Measurements from ENCODE around the gene FCRL3. TPM values are rescaled to one million over a fixed set of nuclear protein-coding genes. Genes with fewer than 3 reads are reported as not detected.

Gene FCRL3
- total RNA-seq, 4 donors from 2014 or later, result not detected

- WGBS, 2 donors, result 60 to 66% methylated on average over 2 of the region's 2 CpGs
- TF ChIP-seq CTCF (IDR thresholded peaks at IDR 0.05) (no peak), POLR2A (IDR thresholded peaks at IDR 0.05) (no peak)
- intact Hi-C loops (cut with DNase I; ENCODE audit: low total_unique reads), result no loop called here
- DNase-seq (ENCODE audit: low spot score in 2 of 2), result no peak
- no peak overlapping the region for H3K4me3 ChIP-seq (ENCODE audit: low read depth, poor library complexity, severe bottlenecking)
Measured at GRCh38 chr1:157725221-157725577, 24.6 kb upstream of the FCRL3 start.

- H3K4me3 ChIP-seq (ENCODE audit: low read depth, poor library complexity, severe bottlenecking), result no peak overlapping the region
- 61 to 70% methylated on average over 2 of the region's 2 CpGs for WGBS, 2 donors
- TF ChIP-seq CTCF (IDR thresholded peaks at IDR 0.05) (no peak), POLR2A (IDR thresholded peaks at IDR 0.05) (no peak)
- no peak for DNase-seq (ENCODE audit: low spot score in 2 of 2)
- intact Hi-C loops (cut with DNase I; ENCODE audit: low total_unique reads), result no loop called here
Measured at GRCh38 chr1:157724537-157725220, 24.1 kb upstream of the FCRL3 start.

GRCh38 chr1:157723157-157723556 lies 22.6 kb upstream of the FCRL3 start:
- no peak overlapping the region for H3K4me3 ChIP-seq (ENCODE audit: low read depth, poor library complexity, severe bottlenecking)
- DNase-seq (ENCODE audit: low spot score in 2 of 2), result no peak
- TF ChIP-seq POLR2A (IDR thresholded peaks at IDR 0.05) (no peak), CTCF (IDR thresholded peaks at IDR 0.05) (no peak)
- WGBS, 2 donors, result 86 to 87% methylated on average over 2 of the region's 2 CpGs
- intact Hi-C loops (cut with DNase I; ENCODE audit: low total_unique reads), result no loop called here

- 85 to 92% methylated on average over 1 of the region's 1 CpG for whole genome bisulfite sequencing, 2 donors
- DNase-seq (ENCODE audit: low spot score in 2 of 2), result no peak
- intact Hi-C loops (cut with DNase I; ENCODE audit: low total_unique reads), result no loop called here
- no peak overlapping the region for H3K4me3 ChIP-seq (ENCODE audit: low read depth, poor library complexity, severe bottlenecking)
- TF ChIP-seq POLR2A (IDR thresholded peaks at IDR 0.05), result no peak
- TF ChIP-seq CTCF (IDR thresholded peaks at IDR 0.05), result no peak
Measured at GRCh38 chr1:157721985-157722384, 21.4 kb upstream of the FCRL3 start.

GRCh38 chr1:157715736-157716135 lies 15.2 kb upstream of the FCRL3 start:
- intact Hi-C loops (cut with DNase I; ENCODE audit: low total_unique reads), result no loop called here
- no peak for DNase-seq (ENCODE audit: low spot score in 2 of 2)
- TF ChIP-seq CTCF (IDR thresholded peaks at IDR 0.05) (no peak), POLR2A (IDR thresholded peaks at IDR 0.05) (no peak)
- 65 to 68% methylated on average over 5 of the region's 5 CpGs for WGBS, 2 donors
- no peak overlapping the region for H3K4me3 ChIP-seq (ENCODE audit: low read depth, poor library complexity, severe bottlenecking)

GRCh38 chr1:157711802-157712201 lies 11.2 kb upstream of the FCRL3 start:
- no peak overlapping the region for H3K4me3 ChIP-seq (ENCODE audit: low read depth, poor library complexity, severe bottlenecking)
- intact Hi-C loops (cut with DNase I; ENCODE audit: low total_unique reads), result no loop called here
- no peak for DNase-seq (ENCODE audit: low spot score in 2 of 2)
- no peak for TF ChIP-seq POLR2A (IDR thresholded peaks at IDR 0.05)
- TF ChIP-seq CTCF (IDR thresholded peaks at IDR 0.05), result no peak

Measured in lower leg skin (tissue), 4 donors.